Measurements from ENCODE around the gene FBF1.

The FBF1 gene

GRCh38 chr17:75904749-75905521, 35.9 kb downstream of the FBF1 start, which contains the start of gene MRPL38:
MRPL38 (minus strand) TSS chr17:75904884; CDS start chr17:75904875, 9 bp downstream.
- Histone ChIP-seq H3K4me3 (ENCODE audit: low read depth, low read length) (peak within 1 kb of the TSS; percentile 92), H3K9me3 (ENCODE audit: control insufficient read depth, insufficient read depth, low read depth, low read length) (no peaks in the 10 kb centered on the region), H3K27ac (ENCODE audit: extremely low read depth, low read depth, low read length) (peak within 1 kb of the TSS; percentile 87), H3K36me3 (ENCODE audit: control insufficient read depth in 2 of 2, insufficient read depth in 1 of 2, low read length in 2 of 2) (peaks cover 27 to 44% of the 10 kb centered on the region in 2 experiments), H3K4me1 (ENCODE audit: control insufficient read depth, insufficient read depth, low read length) (peaks cover 8% of the 10 kb centered on the region)
- ChIA-PET POLR2A (interaction anchor here (0.6 to 2.0 kb wide), 20 partner anchors 8 to 382 kb away, joined by 3 to 23 read pairs (median 4); partner anchors contain the start of genes ACOX1, CDK3, FBF1 and TEN1), CTCF (interaction anchor here (0.6 to 11.4 kb wide), 29 partner anchors 9 to 1027 kb away, joined by 3 to 224 read pairs (median 5); partner anchors contain the start of genes CDK3, ITGB4, TRIM47 and TRIM65)
- TF ChIP-seq ZFHX2 (tag by site-specific recombination; conservative IDR thresholded peaks at IDR 0.05) (peak; percentile 63), ZNF426 (tag by site-specific recombination; IDR thresholded peaks at IDR 0.05) (no peak), SP3 (tag by site-specific recombination; IDR thresholded peaks at IDR 0.05) (peak; percentile 96), KLF8 (tag by site-specific recombination; IDR thresholded peaks at IDR 0.05) (peak; percentile 91), ZNF670 (tag by site-specific recombination; IDR thresholded peaks at IDR 0.05; ENCODE audit: low read depth) (no peak), HOXA7 (CRISPR knock-in tag; IDR thresholded peaks at IDR 0.05; ENCODE audit: borderline replicate concordance) (no peak), ZNF561 (tag by site-specific recombination; IDR thresholded peaks at IDR 0.05; ENCODE audit: borderline replicate concordance) (peak; percentile 96), ZNF404 (tag by site-specific recombination; IDR thresholded peaks at IDR 0.05) (no peak), TCF7L2 (IDR thresholded peaks at IDR 0.05; ENCODE audit: borderline replicate concordance, low read depth, low read length) (no peak), SCRT1 (tag by site-specific recombination; IDR thresholded peaks at IDR 0.05; ENCODE audit: borderline replicate concordance) (no peak), ZNF544 (tag by site-specific recombination; IDR thresholded peaks at IDR 0.05) (no peak), ZNF23 (tag by site-specific recombination; IDR thresholded peaks at IDR 0.05; ENCODE audit: borderline replicate concordance) (no peak), BCL11A (tag by site-specific recombination; IDR thresholded peaks at IDR 0.05; ENCODE audit: low read depth) (peak; percentile 98), ZNF157 (tag by site-specific recombination; IDR thresholded peaks at IDR 0.05) (no peak), HOXD13 (CRISPR knock-in tag; IDR thresholded peaks at IDR 0.05; ENCODE audit: borderline replicate concordance) (no peak), ELK4 (IDR thresholded peaks at IDR 0.05; ENCODE audit: borderline replicate concordance, low read depth, low read length) (no peak; the same call in 1 of the 2 replicates), MYNN (tag by site-specific recombination; IDR thresholded peaks at IDR 0.05; ENCODE audit: borderline replicate concordance) (no peak), WT1 (tag by site-specific recombination; IDR thresholded peaks at IDR 0.05) (peak; percentile 77), ZNF501 (tag by site-specific recombination; IDR thresholded peaks at IDR 0.05) (peak; percentile 86), ZNF266 (tag by site-specific recombination; IDR thresholded peaks at IDR 0.05; ENCODE audit: low read depth) (no peak), ZFP41 (tag by site-specific recombination; IDR thresholded peaks at IDR 0.05; ENCODE audit: borderline replicate concordance) (no peak), REST (tag by site-specific recombination; IDR thresholded peaks at IDR 0.05) (peak; percentile 24; the same call in 1 of the 2 replicates), ZNF274 (IDR thresholded peaks at IDR 0.05; ENCODE audit: low read length) (no peak), ZNF274 (tag by site-specific recombination; IDR thresholded peaks at IDR 0.05; ENCODE audit: borderline replicate concordance) (no peak), ZNF391 (tag by site-specific recombination; IDR thresholded peaks at IDR 0.05; ENCODE audit: borderline replicate concordance, low read depth) (peak; percentile 92), ZNF48 (tag by site-specific recombination; IDR thresholded peaks at IDR 0.05) (no peak), ZFP69B (tag by site-specific recombination; IDR thresholded peaks at IDR 0.05) (peak; percentile 78), RBAK (tag by site-specific recombination; IDR thresholded peaks at IDR 0.05) (no peak; the same call in 1 of the 2 replicates), ZNF529 (tag by site-specific recombination; IDR thresholded peaks at IDR 0.05; ENCODE audit: insufficient replicate concordance) (no peak), GFI1B (tag by site-specific recombination; IDR thresholded peaks at IDR 0.05) (peak; percentile 75)
- TF ChIP-seq, protein P1, sequence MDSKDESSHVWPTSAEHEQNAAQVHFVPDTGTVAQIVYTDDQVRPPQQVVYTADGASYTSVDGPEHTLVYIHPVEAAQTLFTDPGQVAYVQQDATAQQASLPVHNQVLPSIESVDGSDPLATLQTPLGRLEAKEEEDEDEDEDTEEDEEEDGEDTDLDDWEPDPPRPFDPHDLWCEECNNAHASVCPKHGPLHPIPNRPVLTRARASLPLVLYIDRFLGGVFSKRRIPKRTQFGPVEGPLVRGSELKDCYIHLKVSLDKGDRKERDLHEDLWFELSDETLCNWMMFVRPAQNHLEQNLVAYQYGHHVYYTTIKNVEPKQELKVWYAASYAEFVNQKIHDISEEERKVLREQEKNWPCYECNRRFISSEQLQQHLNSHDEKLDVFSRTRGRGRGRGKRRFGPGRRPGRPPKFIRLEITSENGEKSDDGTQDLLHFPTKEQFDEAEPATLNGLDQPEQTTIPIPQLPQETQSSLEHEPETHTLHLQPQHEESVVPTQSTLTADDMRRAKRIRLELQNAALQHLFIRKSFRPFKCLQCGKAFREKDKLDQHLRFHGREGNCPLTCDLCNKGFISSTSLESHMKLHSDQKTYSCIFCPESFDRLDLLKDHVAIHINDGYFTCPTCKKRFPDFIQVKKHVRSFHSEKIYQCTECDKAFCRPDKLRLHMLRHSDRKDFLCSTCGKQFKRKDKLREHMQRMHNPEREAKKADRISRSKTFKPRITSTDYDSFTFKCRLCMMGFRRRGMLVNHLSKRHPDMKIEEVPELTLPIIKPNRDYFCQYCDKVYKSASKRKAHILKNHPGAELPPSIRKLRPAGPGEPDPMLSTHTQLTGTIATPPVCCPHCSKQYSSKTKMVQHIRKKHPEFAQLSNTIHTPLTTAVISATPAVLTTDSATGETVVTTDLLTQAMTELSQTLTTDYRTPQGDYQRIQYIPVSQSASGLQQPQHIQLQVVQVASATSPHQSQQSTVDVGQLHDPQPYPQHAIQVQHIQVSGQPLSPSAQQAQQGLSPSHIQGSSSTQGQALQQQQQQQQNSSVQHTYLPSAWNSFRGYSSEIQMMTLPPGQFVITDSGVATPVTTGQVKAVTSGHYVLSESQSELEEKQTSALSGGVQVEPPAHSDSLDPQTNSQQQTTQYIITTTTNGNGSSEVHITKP (tag by site-specific recombination; IDR thresholded peaks at IDR 0.05): peak; percentile 69

Measured in HEK293 (cell line).